Middle frontal gyrus (tissue), 1 donor: Measurements from ENCODE around the gene DDX39A.

ENCODE experiments used
- DNase-seq: peaks from one replicate; pipeline ENCODE4 v3.0.0-alpha.2; 2015; ENCODE audit warnings: low spot score; ENCODE audit errors: extremely low spot score

Gene DDX39A

DNA sequence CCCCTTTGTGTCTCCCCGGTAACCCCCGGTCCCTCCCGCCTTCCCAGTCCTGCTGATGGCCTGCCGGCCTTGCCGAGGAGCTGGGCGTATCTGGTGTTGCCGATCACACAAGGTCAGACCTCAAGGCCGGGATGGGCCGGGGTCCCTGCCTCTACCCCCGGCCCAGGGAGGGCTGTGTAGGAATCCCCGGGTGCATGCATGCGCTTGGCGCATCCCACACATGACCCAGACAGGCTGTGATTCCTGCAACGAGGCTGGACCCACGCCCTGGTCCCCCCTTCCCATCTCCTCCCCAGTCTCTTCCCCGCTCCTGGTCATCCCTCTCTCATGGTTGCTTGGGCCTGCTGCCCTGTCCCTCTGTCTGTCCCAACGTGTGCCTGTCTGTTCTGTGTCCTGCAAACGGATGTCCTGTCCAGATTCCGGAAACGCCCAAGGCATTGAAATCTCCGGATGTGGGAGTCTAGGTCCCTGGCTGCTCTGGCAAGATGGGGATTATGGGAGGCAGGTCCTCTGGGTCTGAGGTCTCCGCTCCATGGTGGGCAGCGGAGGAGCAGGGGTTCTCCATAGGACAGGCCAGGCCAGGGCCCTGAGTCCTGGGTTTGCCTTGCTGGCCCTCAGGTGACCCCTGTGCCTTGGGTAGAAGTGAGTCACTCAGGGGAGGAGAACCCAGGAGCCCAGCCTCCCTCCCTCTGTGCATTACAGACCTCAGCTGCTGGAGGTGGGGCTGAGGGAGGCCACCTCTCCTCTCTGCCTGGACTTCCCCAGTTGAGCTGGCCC lies 15.6 kb upstream of the DDX39A start:
- no peak for DNase-seq

DNA sequence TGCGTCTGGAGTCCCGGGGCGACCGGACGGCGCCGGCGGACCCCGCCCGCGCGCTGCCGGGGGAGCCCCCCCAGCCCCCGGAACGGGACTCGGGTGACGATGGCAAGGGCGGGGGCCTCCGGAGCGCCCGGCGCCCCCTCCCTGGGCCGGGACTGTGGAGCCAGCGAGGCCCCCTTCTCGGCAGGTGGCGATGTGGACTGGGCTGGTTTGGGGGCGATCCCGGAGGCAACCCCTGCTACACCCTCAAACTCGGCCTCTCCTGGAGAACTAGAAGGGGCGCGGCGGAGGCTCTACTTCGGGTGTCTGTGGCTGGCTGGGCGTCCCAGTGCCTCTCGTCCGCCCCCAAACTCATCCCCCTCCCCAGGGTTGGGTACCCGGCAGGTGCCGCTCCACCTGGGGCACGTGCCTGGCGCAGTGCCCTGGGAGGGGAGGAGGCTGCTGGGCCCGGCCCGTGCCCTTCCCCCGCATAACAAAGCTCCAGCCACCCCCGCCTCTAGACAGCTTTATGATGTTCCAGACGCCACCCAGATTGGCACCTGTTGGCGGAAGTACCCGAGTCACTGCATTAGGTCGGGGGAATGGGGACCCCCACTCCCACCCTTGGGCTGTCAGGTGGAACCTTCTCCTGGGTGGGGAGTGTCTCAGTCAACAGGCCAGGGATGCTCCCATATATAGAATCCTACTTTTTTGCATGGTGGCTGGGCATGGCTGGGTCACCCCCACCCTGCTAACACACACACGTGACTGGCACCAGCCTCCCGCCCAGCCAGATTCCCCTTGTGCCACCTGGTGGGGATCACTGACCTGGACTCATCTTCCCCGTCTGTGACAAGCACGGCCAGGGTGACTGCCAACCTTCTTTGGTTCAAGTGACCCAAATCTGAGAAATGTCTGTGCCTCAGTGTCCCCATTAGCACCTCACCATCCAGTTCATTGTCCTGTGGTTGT lies 14.7 kb upstream of the DDX39A start:
- no peak for DNase-seq

DNA sequence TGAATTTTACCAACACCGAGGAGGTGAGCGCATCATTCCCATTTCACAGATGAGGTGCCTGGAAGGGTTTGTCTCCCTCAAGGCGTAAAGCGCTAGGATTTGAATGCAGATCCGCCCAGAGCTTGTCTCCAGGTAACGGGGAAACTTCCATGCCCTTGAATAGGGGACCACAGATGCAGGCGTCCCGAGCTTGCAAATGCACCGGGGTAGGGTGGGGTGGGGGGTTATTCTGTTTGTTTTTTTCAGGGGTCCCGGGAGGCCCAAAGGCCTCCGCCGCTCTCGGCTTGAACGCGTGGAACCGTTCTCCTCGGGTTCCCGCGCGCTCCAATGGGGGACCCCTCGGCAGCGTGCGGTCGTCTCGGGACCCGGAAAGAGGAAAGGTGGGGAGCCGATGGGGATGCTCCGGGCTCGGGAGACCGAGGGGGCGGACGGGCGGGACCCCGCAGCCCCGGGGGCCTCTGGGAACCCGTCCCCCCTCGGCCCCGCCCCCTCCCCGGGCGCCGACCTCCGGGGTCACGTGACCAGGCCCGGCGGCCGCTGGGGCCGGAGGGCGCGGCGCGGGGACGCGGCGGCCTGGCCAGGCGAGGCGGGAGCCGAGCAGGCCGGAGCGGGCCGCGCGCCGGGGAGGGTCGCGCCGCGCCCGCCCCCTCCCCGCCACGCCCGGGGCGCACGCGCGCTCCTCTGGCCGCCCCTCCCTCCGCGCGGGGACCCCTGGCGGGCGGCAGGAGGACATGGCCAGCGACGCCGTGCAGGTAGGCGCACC lies 13.8 kb upstream of the DDX39A start, which contains the start of gene PKN1:
Gene PKN1, plus strand, starts transcription at position 516 of the 763 bp plus-strand sequence. Its CDS starts 216 bp downstream, at position 732.
- no peak for DNase-seq

DNA sequence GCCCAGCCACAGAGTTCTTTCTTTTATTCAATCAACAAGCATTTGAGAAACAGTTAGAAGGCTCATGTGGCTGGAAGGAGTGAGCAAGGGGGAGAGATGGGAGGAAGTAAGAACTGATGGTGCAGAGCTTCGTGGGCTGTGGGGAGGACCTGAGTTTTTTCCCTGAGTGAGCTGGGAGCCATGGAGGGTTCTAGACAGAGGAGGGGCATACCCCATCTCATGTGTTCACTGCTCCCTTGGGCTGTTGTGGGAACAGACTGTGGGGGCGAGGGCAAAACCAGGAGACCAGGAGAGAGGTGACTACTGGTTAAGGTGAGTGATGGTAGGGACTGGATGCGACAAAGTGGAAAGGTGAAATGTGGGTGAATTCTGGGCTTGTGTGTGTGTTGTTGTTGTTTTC lies 11.6 kb upstream of the DDX39A start:
- no peak for DNase-seq

DNA sequence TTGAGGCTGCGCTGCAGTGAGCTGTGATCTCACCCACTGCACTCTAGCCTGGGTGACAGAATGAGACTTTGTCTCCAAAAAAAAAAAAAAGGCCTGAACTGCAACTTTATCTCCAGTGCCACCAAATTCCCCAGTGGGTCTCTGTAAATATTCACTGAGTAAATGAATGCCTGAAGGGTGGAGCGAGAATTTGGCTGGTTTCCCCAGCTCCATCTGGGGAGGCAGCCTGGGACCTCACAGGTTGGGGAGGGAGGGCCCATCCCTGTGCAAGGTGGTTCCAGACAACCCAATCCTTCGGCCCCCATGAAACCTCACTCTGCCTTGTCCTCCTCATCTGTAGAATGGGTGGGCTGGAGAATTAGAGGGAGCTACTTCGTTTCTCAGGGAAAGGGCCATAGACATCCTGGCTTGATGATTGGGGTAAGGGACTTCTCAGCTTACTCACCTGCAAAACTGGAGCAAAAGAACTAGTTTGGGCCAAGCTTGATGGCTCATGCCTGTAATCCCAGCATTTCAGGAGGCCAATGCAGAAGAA lies 9.8 kb upstream of the DDX39A start:
- DNase-seq, result no peak

DNA sequence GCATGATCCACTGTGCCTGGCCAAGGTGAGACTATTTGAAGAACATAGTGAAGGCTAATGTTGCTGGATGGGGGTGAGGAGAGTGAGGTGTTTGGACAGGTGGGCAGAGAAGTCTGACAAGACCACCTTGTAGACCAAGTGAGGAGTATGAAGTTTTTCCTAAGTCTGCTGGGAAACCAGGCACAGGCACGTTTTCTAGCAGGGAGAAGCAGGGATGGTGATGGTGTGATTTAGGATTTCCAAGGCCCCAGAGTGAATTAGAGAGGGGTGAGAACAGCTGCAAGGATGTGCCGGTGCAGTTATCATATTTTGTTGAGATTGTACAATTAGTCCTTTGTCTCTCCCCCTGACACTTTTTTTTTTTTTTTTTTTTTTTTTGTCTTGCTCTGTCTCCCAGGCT lies 8.3 kb upstream of the DDX39A start:
- DNase-seq, result no peak

DNA sequence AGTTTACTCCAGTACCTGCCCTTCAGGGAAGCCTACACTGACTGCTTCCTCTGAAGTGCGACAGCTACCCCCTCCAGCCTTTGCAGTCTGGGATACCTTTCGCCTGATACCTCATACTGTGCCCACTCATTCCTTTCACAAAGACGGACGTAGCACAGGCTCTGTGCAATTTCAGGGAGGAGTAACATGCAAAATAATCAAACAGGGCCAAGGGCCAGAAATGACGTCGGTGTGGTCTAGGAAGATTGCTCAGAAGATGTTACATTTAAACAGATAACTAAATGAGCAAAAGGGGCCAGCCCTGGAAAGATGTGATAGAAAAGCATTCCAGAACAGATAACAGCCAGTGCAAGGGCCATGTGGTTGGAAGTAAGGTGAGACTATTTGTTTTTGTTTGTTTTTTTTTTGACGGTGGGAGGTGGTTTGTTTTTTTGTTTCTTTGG lies 6.6 kb upstream of the DDX39A start:
- DNase-seq, result no peak

DNA sequence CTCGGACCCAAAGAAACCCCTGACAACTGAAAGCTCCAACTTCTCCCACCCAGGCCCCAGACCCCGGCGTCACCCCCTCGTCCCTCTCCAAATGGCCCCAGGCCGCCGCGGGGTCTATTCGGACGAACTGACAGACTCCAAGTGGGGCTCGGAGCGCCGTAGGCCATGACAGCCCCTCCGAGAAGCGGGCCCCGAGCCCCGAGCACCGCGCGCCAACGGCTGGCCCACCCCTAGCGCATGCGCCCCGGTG lies 360 bp downstream of the DDX39A start:
- DNase-seq, result no peak

DNA sequence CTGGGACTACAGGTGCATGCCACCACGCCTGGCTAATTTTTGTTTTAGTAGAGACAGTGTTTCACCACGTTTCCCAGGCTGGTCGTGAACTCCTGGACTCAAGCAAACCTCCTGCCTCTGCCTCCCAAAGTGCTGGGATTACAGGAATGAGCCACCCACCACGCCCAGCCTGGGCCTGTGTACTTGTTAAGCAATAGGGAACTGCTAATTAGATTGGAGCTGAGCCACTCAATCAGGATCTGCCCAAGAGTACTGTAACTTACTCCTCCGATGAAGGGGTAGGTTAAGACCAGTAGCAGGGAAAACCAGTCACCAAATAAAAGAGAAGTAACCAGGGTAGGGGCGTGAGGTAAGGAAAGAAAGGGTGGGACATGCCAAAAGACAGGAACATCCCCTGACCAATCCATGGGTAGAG lies 2.3 kb downstream of the DDX39A start:
- DNase-seq, result no peak

DNA sequence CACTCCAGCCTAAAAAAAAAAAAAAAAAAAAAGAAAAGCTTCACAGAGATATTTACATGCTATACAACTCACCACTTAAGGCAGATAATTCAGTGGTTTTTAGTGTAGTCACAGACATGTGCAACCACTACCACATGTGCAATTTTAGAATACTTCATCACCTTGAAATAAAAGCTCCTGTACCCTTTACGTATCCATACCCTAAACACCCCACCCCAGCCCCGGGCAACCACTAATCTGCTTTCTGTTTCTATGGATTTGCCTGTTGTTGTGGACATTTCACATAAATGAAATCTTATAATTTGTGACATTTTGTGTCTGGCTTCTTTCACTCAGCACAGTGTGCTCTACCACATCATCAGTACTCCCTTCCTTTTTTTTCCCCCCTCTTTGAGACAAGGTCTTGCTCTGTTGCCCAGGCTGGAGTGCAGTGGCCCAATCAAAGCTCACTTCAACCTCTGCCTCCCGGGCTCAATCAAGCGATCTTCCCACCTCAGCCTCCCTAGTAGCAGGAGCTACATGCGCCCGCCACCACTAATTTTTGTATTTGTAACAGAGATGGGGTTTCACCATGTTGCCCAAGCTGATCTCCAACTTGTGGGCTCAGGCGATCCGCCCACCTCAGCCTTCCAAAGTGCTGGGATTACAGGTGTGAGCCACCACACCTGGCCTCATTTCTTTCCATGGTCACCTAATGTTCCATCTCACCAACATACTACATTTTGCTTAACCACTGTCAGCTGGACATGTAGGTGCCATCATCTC lies 4.0 kb downstream of the DDX39A start:
- no peak for DNase-seq

DNA sequence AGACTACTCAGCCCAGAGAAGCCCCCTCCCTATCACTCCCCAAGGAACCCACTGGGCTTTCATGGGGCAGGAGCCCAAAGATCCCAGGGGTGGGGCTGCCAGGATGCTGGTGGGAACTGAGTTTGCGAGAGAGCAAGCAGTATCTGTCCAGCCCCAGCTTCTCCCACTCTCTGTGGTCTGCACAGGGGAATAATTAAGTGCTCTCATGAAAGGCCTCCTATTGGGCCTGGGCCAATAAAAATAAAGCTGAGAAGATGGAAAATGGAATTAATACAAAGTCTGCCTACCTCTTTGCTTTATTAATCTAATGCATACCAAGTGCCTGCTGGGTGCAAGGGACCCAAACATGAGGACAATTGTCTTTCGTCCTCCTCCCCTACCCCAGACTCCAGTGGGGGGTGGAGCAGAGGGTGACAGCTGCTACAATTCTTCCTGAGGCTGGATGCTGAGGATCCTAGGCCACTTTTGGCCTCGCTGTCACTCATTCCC lies 5.4 kb downstream of the DDX39A start:
- DNase-seq, result no peak

DNA sequence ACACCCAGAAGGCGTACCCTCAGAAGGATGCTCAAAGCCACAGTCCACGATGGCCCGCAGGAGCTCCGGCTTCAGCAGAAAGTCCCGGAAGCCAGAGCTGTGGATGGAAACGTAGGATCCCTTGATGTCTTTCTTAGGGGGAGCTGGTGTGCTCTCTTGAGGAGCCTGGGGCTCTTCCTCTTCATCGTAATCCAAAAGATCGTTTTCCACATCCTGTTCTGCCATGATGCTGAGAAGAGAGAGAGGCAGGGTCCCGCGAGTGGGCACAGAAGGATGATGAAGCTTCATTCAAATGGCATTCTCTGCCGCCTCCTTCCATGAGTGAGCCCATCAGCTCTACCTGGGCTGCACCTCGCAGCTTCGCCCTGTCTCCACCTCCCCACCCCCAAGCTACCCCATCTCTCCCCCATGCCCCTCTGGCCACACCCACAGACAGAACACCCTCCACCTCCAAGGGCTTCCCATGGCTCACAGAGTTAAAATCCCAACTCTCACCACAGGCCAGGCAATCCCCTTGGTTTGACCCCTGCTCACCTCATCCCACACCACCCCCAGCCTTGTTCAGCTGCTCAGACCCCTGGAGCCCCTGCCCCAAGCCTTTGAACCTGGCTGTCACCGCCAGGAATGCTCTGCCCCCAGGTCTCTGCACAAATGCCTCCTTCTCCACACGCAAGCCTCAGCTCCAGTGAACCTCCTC lies 6.0 kb downstream of the DDX39A start:
- no peak for DNase-seq

DNA sequence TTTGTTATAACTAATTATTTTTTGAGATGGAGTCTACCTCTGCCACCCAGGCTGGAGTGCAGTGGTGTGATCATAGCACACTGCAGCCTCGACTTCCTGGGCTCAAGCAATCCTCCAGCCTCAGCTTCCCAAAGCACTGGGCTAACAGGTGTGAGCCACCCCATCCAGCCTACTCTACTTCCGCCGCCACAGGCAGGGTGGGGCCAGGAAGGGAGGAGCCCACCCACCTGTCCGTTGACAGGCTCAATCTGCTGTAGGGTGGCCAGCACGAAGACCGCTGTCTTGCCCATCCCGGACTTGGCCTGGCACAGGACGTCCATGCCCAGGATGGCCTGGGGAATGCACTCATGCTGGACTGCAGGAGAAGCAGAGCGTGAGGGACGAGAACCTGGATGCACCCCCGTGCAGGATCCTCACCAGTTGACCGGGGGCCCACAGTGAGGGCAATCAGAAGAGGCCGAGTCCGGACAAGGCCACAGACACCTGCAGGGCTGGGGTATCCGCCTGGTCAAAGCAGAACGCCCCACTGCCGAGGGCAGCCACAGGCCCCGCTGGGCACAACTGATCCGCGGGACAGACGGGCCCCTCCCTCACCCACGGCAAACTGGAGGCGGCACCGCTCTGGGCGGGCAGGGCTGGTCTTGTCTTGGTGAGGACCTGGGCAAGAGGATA lies 6.7 kb downstream of the DDX39A start:
- no peak for DNase-seq

DNA sequence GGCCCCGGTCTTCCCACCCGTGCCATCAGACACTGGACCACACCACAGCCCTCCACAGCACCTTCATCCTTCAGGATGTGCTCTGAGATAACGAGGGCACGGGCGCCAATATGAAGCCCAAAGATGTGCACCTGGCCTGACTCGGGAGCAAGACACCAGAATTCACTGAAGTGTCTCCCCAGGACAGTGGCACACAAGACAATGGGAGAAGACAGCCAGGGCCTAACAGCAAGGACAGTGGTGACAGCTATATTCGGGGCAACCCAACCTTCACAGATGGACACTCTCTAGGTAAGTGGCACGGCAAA lies 7.2 kb downstream of the DDX39A start:
- no peak for DNase-seq

DNA sequence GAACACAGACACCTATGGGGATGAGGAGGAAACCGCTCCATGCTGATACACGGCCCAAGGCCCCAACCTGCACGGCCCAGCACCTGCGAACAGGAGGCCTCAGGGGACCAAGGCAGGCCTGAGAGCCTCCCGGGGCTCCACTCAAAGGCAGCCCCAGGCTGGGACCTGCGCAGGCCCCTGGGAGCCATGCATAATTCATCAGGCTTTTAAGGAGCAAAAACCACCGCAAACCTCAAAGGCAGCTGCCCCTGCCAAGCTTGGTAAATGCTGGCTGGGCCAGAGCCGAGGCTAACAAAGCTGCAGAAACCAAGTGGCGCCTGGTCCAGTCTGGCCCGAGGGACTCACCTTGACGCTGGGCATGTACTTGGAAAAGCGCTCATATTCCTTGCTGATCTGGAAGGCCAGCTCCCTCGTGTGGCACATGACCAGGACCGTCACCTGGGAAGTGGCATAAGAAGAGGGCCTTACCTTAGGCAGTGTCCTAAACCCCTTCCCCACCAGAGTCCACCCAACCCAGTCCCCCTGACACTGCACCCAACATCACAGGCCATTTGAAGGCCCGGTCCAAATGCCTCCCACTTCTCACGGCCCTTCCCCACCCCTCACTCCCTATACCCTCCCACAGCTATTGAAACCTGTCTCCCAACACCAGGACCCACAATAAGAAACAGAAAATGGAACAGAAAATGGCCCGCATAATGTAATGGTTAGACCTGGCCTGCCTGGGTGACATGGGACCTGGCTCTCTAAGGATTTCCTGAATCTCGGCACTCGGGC lies 7.8 kb downstream of the DDX39A start:
- DNase-seq, result no peak

DNA sequence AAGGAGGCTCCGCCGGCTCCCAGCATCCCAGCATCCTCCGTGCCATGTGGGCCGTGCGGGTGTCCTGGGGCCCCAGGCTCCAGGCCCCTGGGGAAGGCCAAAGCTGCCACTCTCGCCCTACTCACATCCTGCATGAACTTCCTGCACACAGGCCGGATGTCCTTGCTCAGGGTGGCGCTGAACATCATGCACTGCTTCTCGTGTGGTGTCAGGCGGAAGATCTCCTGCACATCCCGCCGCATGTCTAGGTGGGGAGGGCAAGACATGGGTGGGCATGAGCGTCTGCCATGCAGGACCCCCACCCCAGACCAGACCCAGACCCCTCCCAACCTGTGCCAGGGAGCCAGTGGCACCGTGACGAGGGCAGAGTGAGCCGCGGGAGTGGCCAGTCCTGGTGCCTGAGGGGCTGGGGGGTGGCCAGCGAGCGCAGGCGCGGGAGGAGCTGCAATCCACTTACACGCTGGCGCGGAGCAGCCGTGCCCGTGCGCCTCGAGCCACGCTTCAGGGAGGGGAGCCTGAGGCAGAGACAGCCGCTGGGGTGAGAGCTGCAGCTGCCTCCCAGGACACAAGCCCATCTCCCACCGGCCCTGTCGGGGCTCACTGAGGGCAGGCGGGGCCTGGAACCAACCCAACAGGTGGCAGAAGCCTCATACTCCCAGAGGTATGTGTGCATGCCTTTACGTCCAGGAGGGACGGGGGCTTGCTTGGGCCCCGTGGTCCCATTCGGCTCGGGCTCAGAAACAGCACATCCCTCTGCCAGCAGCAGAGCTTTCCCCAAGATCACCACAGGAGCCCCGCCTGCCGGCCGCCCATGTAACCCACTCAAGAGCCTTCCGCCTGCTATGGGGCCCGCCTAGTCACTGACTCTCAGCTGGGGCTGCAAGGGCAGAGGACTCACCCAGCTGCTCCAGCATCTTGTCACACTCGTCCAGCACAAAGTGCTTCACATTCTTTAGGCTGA lies 8.8 kb downstream of the DDX39A start:
- DNase-seq, result no peak

DNA sequence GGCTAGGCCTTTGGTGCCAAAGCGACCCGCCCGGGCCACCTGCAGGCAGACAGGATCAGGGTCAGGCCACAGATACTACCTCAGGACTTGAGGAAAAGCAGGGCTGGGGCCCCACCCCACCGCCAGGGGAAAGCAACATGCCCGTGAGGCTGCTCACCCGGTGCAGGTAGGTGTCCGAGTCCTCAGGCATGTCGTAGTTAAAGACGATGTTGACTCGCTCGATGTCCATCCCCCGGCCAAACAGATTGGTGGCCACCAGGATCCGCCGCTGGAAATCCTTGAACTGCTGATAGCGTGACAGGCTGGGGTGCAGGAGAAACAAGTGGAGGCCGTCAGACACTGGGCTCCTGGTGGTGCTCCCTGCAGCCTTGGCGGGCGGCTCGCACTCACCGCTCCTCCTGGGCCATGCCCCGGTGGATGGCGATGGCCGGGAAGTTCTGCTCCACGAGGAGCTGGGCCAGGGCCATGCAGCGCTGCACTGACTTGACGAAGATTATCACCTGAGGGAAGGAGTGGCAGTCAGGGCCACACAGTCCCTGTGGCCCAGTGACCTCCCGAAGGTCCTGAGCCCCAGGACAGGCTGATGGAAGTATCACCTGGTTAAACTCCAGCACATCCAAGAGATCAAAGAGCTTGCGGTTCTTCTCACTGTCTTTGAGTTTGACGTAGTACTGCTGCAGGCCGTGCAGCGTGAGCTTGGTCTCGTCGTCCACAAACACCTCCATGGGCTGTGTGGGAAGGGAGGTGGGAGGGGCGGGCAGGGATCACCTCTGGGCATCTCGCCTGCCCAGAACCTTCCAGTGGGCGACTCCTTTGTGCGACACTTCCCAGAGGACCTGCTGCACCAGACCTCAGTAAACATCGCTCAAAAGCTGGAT lies 9.8 kb downstream of the DDX39A start:
- DNase-seq, result no peak
